ENCODE data around the gene TPRX1.

DNA sequence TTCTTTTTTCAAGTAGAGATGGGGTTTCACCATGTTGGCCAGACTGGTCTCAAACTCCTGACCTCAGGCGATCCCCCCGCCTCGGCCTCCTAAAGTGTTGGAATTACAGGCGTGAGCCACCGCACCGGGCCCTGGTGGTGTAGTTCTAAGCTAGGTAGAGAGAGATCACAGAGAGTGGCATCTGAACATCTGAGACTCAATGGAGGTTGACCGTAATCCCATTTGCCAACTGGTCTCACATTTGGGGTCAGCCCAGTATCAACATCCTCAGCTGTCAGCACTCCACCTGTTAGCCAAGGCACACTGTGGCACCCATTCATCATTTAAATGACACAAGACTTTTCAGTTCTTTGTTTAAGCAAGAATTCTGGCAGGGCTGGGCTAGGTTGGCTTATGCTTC is 17.8 kb downstream of the TPRX1 start:
- TF ChIP-seq, protein P1, sequence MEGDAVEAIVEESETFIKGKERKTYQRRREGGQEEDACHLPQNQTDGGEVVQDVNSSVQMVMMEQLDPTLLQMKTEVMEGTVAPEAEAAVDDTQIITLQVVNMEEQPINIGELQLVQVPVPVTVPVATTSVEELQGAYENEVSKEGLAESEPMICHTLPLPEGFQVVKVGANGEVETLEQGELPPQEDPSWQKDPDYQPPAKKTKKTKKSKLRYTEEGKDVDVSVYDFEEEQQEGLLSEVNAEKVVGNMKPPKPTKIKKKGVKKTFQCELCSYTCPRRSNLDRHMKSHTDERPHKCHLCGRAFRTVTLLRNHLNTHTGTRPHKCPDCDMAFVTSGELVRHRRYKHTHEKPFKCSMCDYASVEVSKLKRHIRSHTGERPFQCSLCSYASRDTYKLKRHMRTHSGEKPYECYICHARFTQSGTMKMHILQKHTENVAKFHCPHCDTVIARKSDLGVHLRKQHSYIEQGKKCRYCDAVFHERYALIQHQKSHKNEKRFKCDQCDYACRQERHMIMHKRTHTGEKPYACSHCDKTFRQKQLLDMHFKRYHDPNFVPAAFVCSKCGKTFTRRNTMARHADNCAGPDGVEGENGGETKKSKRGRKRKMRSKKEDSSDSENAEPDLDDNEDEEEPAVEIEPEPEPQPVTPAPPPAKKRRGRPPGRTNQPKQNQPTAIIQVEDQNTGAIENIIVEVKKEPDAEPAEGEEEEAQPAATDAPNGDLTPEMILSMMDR (conservative IDR thresholded peaks at IDR 0.05; ENCODE audit: low read depth, low read length) = no peak
- TF ChIP-seq EZH2 (IDR thresholded peaks at IDR 0.05; ENCODE audit: borderline replicate concordance, low read depth, low read length, poor library complexity, severe bottlenecking) = no peak

Data from A673 (cell line).